H1 (cell line): ENCODE results near the gene CXCL10. TPM values are rescaled to one million over a fixed set of nuclear protein-coding genes. Genes with fewer than 3 reads are reported as not detected.
"Not testable (repeated sequence)": the region's sequence is repeated elsewhere in the genome, so short reads cannot be mapped to it uniquely, and the experiment has no call there.

ENCODE experiments used
- CTCF ChIA-PET: fragments of 300-600 bp; sonication (Branson Sonifier 250); formaldehyde crosslinking; loops from one replicate; lab custom pipeline; 2021; ENCODE audit not compliant: partially characterized antibody; lab: Charles Lee
- POLR2A ChIA-PET: fragments of 300-600 bp; sonication (Branson Sonifier 250); formaldehyde crosslinking; loops from one replicate; lab custom pipeline; 2021; ENCODE audit warnings: inconsistent platforms; ENCODE audit not compliant: partially characterized antibody; lab: Charles Lee
- DNase-seq, 2 experiments: peaks; one replicate each; pipeline versions ENCODE4 v3.0.0 to v3.0.0-alpha.2; 2010 to 2022; ENCODE audit warnings: low spot score in 2 of 2, low read depth in 1 of 2, mixed read lengths in 1 of 2
- FAIRE-seq: peaks from 2 replicates; lab custom pipeline; 2011; peaks lifted over from hg19 to GRCh38; lab: Jason Lieb, UNC
- H2AFZ ChIP-seq: 2 replicates; pipeline ENCODE4 v1.8.1; 2012; ENCODE audit warnings: low read length, inconsistent platforms
- H2AK5ac ChIP-seq: 2 replicates; pipeline ENCODE4 v1.6.1; 2013; ENCODE audit warnings: low read depth, low read length
- H2BK120ac ChIP-seq: replicated peaks from 2 replicates; pipeline ENCODE3; 2013; ENCODE audit warnings: low read depth, low read length, inconsistent platforms
- H2BK12ac ChIP-seq: 2 replicates; pipeline ENCODE4 v1.6.1; 2013; ENCODE audit warnings: low read depth, low read length
- H2BK15ac ChIP-seq: 2 replicates; pipeline ENCODE4 v1.6.1; 2013; ENCODE audit warnings: low read length
- H2BK20ac ChIP-seq: 2 replicates; pipeline ENCODE4 v1.6.1; 2013; ENCODE audit warnings: low read length
- H2BK5ac ChIP-seq: 2 replicates; pipeline ENCODE4 v1.6.1; 2013; ENCODE audit warnings: low read depth, low read length
- H3K14ac ChIP-seq: 2 replicates; pipeline ENCODE4 v1.6.1; 2013; ENCODE audit warnings: inconsistent platforms; ENCODE audit not compliant: insufficient read length
- H3K18ac ChIP-seq: 2 replicates; pipeline ENCODE4 v1.6.1; 2013; ENCODE audit warnings: low read length; ENCODE audit errors: extremely low read depth
- H3K23ac ChIP-seq: 2 replicates; pipeline ENCODE4 v1.6.1; 2013; ENCODE audit warnings: inconsistent platforms; ENCODE audit not compliant: insufficient read length
- H3K23me2 ChIP-seq: 2 replicates; pipeline ENCODE4 v1.6.1; 2013; ENCODE audit warnings: low read depth, low read length
- H3K27ac ChIP-seq: 2 replicates; pipeline ENCODE4 v1.6.1; 2011; ENCODE audit warnings: low read depth, low read length, inconsistent platforms
- H3K27me3 ChIP-seq, 4 experiments: replicated peaks in 1 of 4; 1 replicate in 1 of 4; 2 replicates in 3 of 4; pipeline versions ENCODE4 v1.6.1 to v1.8.1; 2011 to 2013; ENCODE audit warnings: low read length in 3 of 4, mild to moderate bottlenecking in 3 of 4, inconsistent platforms in 2 of 4, mixed read lengths in 2 of 4, moderate library complexity in 1 of 4; ENCODE audit not compliant: control insufficient read depth in 3 of 4, insufficient read depth in 3 of 4; ENCODE audit errors: extremely low read depth in 1 of 4
- H3K36me3 ChIP-seq, 4 experiments: 2 replicates each; pipeline versions ENCODE4 v1.6.1 to v1.8.1; 2011 to 2013; ENCODE audit warnings: mild to moderate bottlenecking in 4 of 4, low read length in 3 of 4, moderate library complexity in 2 of 4, control low read depth in 1 of 4, inconsistent platforms in 1 of 4; ENCODE audit not compliant: insufficient read depth in 4 of 4, control insufficient read depth in 2 of 4
- H3K4ac ChIP-seq: replicated peaks from 2 replicates; pipeline ENCODE3; 2013; ENCODE audit warnings: low read length, low read depth, mixed read lengths, inconsistent platforms; ENCODE audit not compliant: insufficient read length
- H3K4me1 ChIP-seq, 4 experiments: replicated peaks in 1 of 4; 1 replicate in 1 of 4; 2 replicates in 3 of 4; pipeline versions ENCODE4 v1.6.1 to v1.8.1; 2011 to 2013; ENCODE audit warnings: low read length in 3 of 4, inconsistent platforms in 2 of 4, mixed read lengths in 1 of 4; ENCODE audit not compliant: insufficient read depth in 4 of 4, control insufficient read depth in 3 of 4
- H3K4me2 ChIP-seq, 2 experiments: 2 replicates each; pipeline versions ENCODE4 v1.6.1 to v1.8.1; 2011 to 2013; ENCODE audit warnings: low read depth in 2 of 2, low read length in 2 of 2, control low read depth in 1 of 2, inconsistent platforms in 1 of 2, mild to moderate bottlenecking in 1 of 2; ENCODE audit not compliant: insufficient read depth in 1 of 2
- H3K4me3 ChIP-seq, 4 experiments: fragments of 200-600, 300-600 bp in 1 of 4; sonication (generic), shearing (Covaris generic), sonication (Bioruptor Twin) in 1 of 4; 2 replicates each; pipeline versions ENCODE4 v1.5.1 to v1.8.1; 2011 to 2016; ENCODE audit warnings: low read length in 4 of 4, low read depth in 3 of 4, control low read depth in 2 of 4, inconsistent platforms in 2 of 4, mild to moderate bottlenecking in 2 of 4, mixed read lengths in 1 of 4, moderate library complexity in 1 of 4; ENCODE audit not compliant: insufficient read depth in 2 of 4; ENCODE audit errors: extremely low read depth in 1 of 4
- H3K56ac ChIP-seq: replicated peaks from 2 replicates; pipeline ENCODE3; 2013; ENCODE audit warnings: low read depth, mild to moderate bottlenecking, mixed read lengths, low read length, inconsistent platforms; ENCODE audit not compliant: insufficient read length
- H3K79me1 ChIP-seq: 2 replicates; pipeline ENCODE4 v1.6.1; 2013; ENCODE audit warnings: low read depth, low read length, control low read depth
- H3K79me2 ChIP-seq, 2 experiments: 2 replicates each; pipeline versions ENCODE4 v1.6.1 to v1.8.1; 2012 to 2013; ENCODE audit warnings: low read length in 2 of 2, mild to moderate bottlenecking in 2 of 2, inconsistent platforms in 1 of 2; ENCODE audit not compliant: insufficient read depth in 2 of 2, control insufficient read depth in 1 of 2
- H3K9ac ChIP-seq, 4 experiments: replicated peaks in 1 of 4; 1 replicate in 1 of 4; 2 replicates in 3 of 4; pipeline versions ENCODE4 v1.6.1 to v1.8.1; 2011 to 2013; ENCODE audit warnings: low read depth in 3 of 4, low read length in 3 of 4, control low read depth in 2 of 4, mild to moderate bottlenecking in 2 of 4, moderate library complexity in 2 of 4, inconsistent platforms in 1 of 4; ENCODE audit errors: extremely low read depth in 1 of 4
- H3K9me3 ChIP-seq, 2 experiments: 2 replicates each; pipeline versions ENCODE4 v1.6.1 to v1.8.1; 2012 to 2013; ENCODE audit warnings: mild to moderate bottlenecking in 2 of 2, moderate library complexity in 2 of 2, control low read depth in 1 of 2, inconsistent platforms in 1 of 2, low read depth in 1 of 2, low read length in 1 of 2, mixed read lengths in 1 of 2; ENCODE audit not compliant: insufficient read depth in 2 of 2
- H4K20me1 ChIP-seq, 2 experiments: replicated peaks in 1 of 2; 2 replicates each; pipeline versions ENCODE3 to v1.8.1; 2011 to 2013; ENCODE audit warnings: inconsistent platforms in 2 of 2, low read length in 2 of 2, mild to moderate bottlenecking in 1 of 2; ENCODE audit not compliant: insufficient read depth in 2 of 2, control insufficient read depth in 1 of 2
- H4K5ac ChIP-seq: 2 replicates; pipeline ENCODE4 v1.6.1; 2013; ENCODE audit warnings: low read length, low read depth, mixed read lengths, inconsistent platforms; ENCODE audit not compliant: insufficient read length
- H4K8ac ChIP-seq: 2 replicates; pipeline ENCODE4 v1.8.0; 2013; ENCODE audit warnings: mild to moderate bottlenecking, moderate library complexity, low read length, inconsistent platforms; ENCODE audit not compliant: insufficient read depth; ENCODE audit errors: extremely low read depth
- H4K91ac ChIP-seq: replicated peaks from 2 replicates; pipeline ENCODE3; 2013; ENCODE audit warnings: low read length, mixed read lengths, inconsistent platforms; ENCODE audit not compliant: insufficient read length
- WGBS, 2 experiments: shearing (Covaris generic) in 1 of 2; methylation state at CpG; one replicate each; pipeline versions ENCODE4 v1.1.6 to v1.1.7; 2013 to 2015; ENCODE audit warnings: low lambda C conversion rate in 2 of 2, mixed read lengths in 2 of 2, inconsistent platforms in 1 of 2, low coverage in 1 of 2, missing lambda C conversion rate in 1 of 2; ENCODE audit not compliant: insufficient replicate concordance in 2 of 2, insufficient coverage in 1 of 2, insufficient read length in 1 of 2; ENCODE audit errors: extremely low coverage in 1 of 2, missing lambda C conversion rate in 1 of 2; 5-methylcytosine and 5-hydroxymethylcytosine counted together
- polyA plus RNA-seq, 7 experiments: library from polyadenylated mRNA; depleted of rRNA in 3 of 7; stranded (reverse) in 5 of 7; unstranded in 2 of 7; fragments of >200 nt in 5 of 7; fragments of 200-250 nt in 2 of 7; gene quantifications; 1 replicate in 5 of 7; 2 replicates in 1 of 7; 4 replicates in 1 of 7; pipeline versions ENCODE4 v1.2.1 to v1.2.3, GENCODE V29; 2011 to 2013; ENCODE audit warnings: missing spikeins in 2 of 7, mixed read lengths in 2 of 7
- total RNA-seq: library from RNA; stranded (reverse); fragmentation: NEBNext Ultra II Directional; extraction: Animal tissue kit (Norgen Biotek cat#: 25700); gene quantifications from 2 replicates; pipeline ENCODE4 v1.2.1, GENCODE V29; 2021

CXCL10 gene
- total and polyA plus RNA-seq, 2 of the 8 experiments (the other 6 are each of a cell fraction or from before 2014, with no cell fraction given): not detected

GRCh38 chr4:76042241-76042998 is 19.1 kb upstream of the CXCL10 start:
- WGBS, 2 experiments: 97% methylated on average over 18 of the region's 18 CpGs; no CpG with 5 or more reads in 1 of the 2 experiments

More at GRCh38 chr4:76042241-76042998, 19.1 kb upstream of the CXCL10 start:
- H2BK15ac ChIP-seq, H3K9ac ChIP-seq, DNase-seq, H2AFZ ChIP-seq, H3K9me3 ChIP-seq, H2BK20ac ChIP-seq, H2AK5ac ChIP-seq, H3K14ac ChIP-seq, H3K4ac ChIP-seq, H4K5ac ChIP-seq, H3K23me2 ChIP-seq, H3K23ac ChIP-seq, H3K79me2 ChIP-seq, H3K18ac ChIP-seq, H3K4me2 ChIP-seq, H4K20me1 ChIP-seq, H2BK5ac ChIP-seq, H2BK120ac ChIP-seq, POLR2A ChIA-PET, H2BK12ac ChIP-seq, H3K36me3 ChIP-seq, H3K4me1 ChIP-seq, H3K4me3 ChIP-seq, FAIRE-seq, H3K27ac ChIP-seq, H4K8ac ChIP-seq, H3K79me1 ChIP-seq, H3K56ac ChIP-seq, H3K27me3 ChIP-seq, H4K91ac ChIP-seq: not testable (repeated sequence)
- CTCF ChIA-PET: interaction anchor here (1.3 to 1.5 kb wide), 2 partner anchors 44 to 335 kb away, joined by 3 read pairs; no protein-coding TSS in a partner anchor
